HCT116 (cell line): ENCODE results near the gene PRRG4. TPM values are rescaled to one million over a fixed set of nuclear protein-coding genes. Genes with fewer than 3 reads are reported as not detected.

Experiments
- ATAC-seq: fragments of 200-7000 bp; cut with Tn5 transposase; 2 replicates; pipeline ENCODE4 v1.9.1; 2020; ENCODE audit warnings: mild to moderate bottlenecking, moderate library complexity
- BruUV-seq: library from RNA; stranded (reverse); fragments of 400-500 nt; replicated peaks from 2 replicates; lab custom pipeline; 2021; lab: Mats Ljungman, UMichigan
- CTCF ChIA-PET: fragments of 300-600 bp; sonication (Branson Sonifier 250); formaldehyde crosslinking; loops from one replicate; lab custom pipeline; 2021; ENCODE audit warnings: antibody characterized with exemption; lab: Charles Lee
- POLR2A ChIA-PET: fragments of 300-600, 350-600 bp; sonication (Branson Sonifier 250); formaldehyde crosslinking; loops from one replicate; lab custom pipeline; 2021; ENCODE audit warnings: antibody characterized with exemption; lab: Charles Lee
- RAD21 ChIA-PET, 2 experiments: fragments of 300-600 bp; sonication (Branson Sonifier 250); formaldehyde crosslinking; loops; one replicate each; lab custom pipeline; 2023; ENCODE audit warnings: low total read pairs in 2 of 2; ENCODE audit not compliant: uncharacterized antibody in 2 of 2, unreplicated experiment in 2 of 2, low non-redundant PET in 1 of 2; lab: Charles Lee
- DNase-seq: peaks from one replicate; pipeline ENCODE4 v3.0.0-alpha.2; 2010; ENCODE audit warnings: low read depth, low spot score
- H2AFZ ChIP-seq: fragments of 200-600 bp; shearing (Covaris generic), sonication (generic); 2 replicates; pipeline ENCODE4 v1.6.1; 2017; ENCODE audit warnings: low read depth, mixed run types, mixed read lengths, antibody characterized with exemption, low read length; ENCODE audit not compliant: poor library complexity, severe bottlenecking
- H3K27ac ChIP-seq: 2 replicates; pipeline ENCODE4 v1.5.1; 2012; ENCODE audit warnings: low read depth, low read length
- H3K27me3 ChIP-seq: fragments of 200-600 bp; sonication (generic); 2 replicates; pipeline ENCODE4 v1.6.1; 2016; ENCODE audit warnings: mixed run types, low read length, mixed read lengths; ENCODE audit not compliant: insufficient read depth
- H3K36me3 ChIP-seq, 2 experiments: fragments of 200-500 bp in 1 of 2; fragments of 200-600 bp in 1 of 2; sonication (Bioruptor generic) in 1 of 2; sonication (generic) in 1 of 2; 2 replicates each; pipeline versions ENCODE4 v1.5.1 to v1.6.1; 2014 to 2016; ENCODE audit warnings: low read length in 2 of 2, inconsistent platforms in 1 of 2, mixed read lengths in 1 of 2, mixed run types in 1 of 2; ENCODE audit not compliant: insufficient read depth in 2 of 2, control insufficient read depth in 1 of 2
- H3K4me1 ChIP-seq, 2 experiments: fragments of 200-600 bp in 1 of 2; sonication (generic) in 1 of 2; 2 replicates each; pipeline versions ENCODE4 v1.5.1 to v1.6.1; 2012 to 2017; ENCODE audit warnings: low read length in 2 of 2, inconsistent platforms in 1 of 2, mild to moderate bottlenecking in 1 of 2, mixed read lengths in 1 of 2, mixed run types in 1 of 2, moderate library complexity in 1 of 2; ENCODE audit not compliant: insufficient read depth in 2 of 2, control insufficient read depth in 1 of 2
- H3K4me2 ChIP-seq: fragments of 200-600 bp; sonication (generic); 2 replicates; pipeline ENCODE4 v1.6.1; 2017; ENCODE audit warnings: mixed run types, low read length, mixed read lengths
- H3K4me3 ChIP-seq, 2 experiments: fragments of 200-600 bp in 1 of 2; sonication (generic) in 1 of 2; replicated peaks in 1 of 2; 2 replicates each; pipeline ENCODE4 v1.5.1; 2011 to 2016; ENCODE audit warnings: low read length in 2 of 2, control low read depth in 1 of 2, low read depth in 1 of 2, mild to moderate bottlenecking in 1 of 2, mixed read lengths in 1 of 2, mixed run types in 1 of 2
- H3K79me2 ChIP-seq: fragments of 200-600 bp; sonication (generic); 2 replicates; pipeline ENCODE4 v1.6.1; 2017; ENCODE audit warnings: mild to moderate bottlenecking, mixed run types, low read length, moderate library complexity, mixed read lengths; ENCODE audit not compliant: insufficient read depth
- H3K9ac ChIP-seq: fragments of 200-600 bp; sonication (generic); 2 replicates; pipeline ENCODE4 v1.6.1; 2016; ENCODE audit warnings: low read length, mixed read lengths
- H3K9me2 ChIP-seq: fragments of 200-600 bp; sonication (generic), shearing (Covaris generic); 2 replicates; pipeline ENCODE4 v1.6.1; 2017; ENCODE audit warnings: mixed run types, mild to moderate bottlenecking, moderate library complexity; ENCODE audit not compliant: insufficient read depth
- H3K9me3 ChIP-seq, 2 experiments: fragments of 200-500 bp in 1 of 2; fragments of 200-600 bp in 1 of 2; sonication (Bioruptor generic) in 1 of 2; sonication (generic) in 1 of 2; 2 replicates each; pipeline ENCODE4 v1.6.1; 2014 to 2017; ENCODE audit warnings: low read length in 2 of 2, mixed read lengths in 2 of 2, inconsistent platforms in 1 of 2, low read depth in 1 of 2, mild to moderate bottlenecking in 1 of 2, mixed run types in 1 of 2, moderate library complexity in 1 of 2; ENCODE audit not compliant: control insufficient read depth in 1 of 2, insufficient read depth in 1 of 2
- H4K20me1 ChIP-seq: fragments of 200-600 bp; sonication (generic), shearing (Covaris generic); 2 replicates; pipeline ENCODE4 v1.6.1; 2017; ENCODE audit warnings: mixed run types, mild to moderate bottlenecking, moderate library complexity; ENCODE audit not compliant: insufficient read depth
- ATF3 ChIP-seq: IDR thresholded peaks from 2 replicates; pipeline ENCODE4 v1.6.1; 2012
- CEBPB ChIP-seq: IDR thresholded peaks from 2 replicates; pipeline ENCODE4 v1.6.1; 2012; ENCODE audit warnings: low read depth
- EZH2 ChIP-seq: fragments of 200-600 bp; sonication (generic); IDR thresholded peaks from 2 replicates; pipeline ENCODE4 v1.6.1; 2017; ENCODE audit warnings: antibody characterized with exemption, mixed run types
- FOSL1 ChIP-seq: IDR thresholded peaks from 2 replicates; pipeline ENCODE4 v1.6.1; 2012; ENCODE audit warnings: low read depth
- JUND ChIP-seq: IDR thresholded peaks from 2 replicates; pipeline ENCODE4 v1.6.1; 2012
- MAX ChIP-seq: IDR thresholded peaks from 2 replicates; pipeline ENCODE4 v1.6.1; 2012
- POLR2A ChIP-seq: IDR thresholded peaks from 2 replicates; pipeline ENCODE4 v1.7.0; 2011; ENCODE audit warnings: borderline replicate concordance; ENCODE audit not compliant: insufficient read depth, insufficient read length; ENCODE audit errors: extremely low read depth
- RAD21 ChIP-seq: IDR thresholded peaks from 2 replicates; pipeline ENCODE4 v1.6.1; 2012; ENCODE audit warnings: low read depth, mild to moderate bottlenecking
- SIN3A ChIP-seq: IDR thresholded peaks from 2 replicates; pipeline ENCODE4 v1.6.1; 2012; ENCODE audit warnings: low read depth
- SP1 ChIP-seq: IDR thresholded peaks from 2 replicates; pipeline ENCODE4 v1.6.1; 2012; ENCODE audit warnings: low read depth
- SRF ChIP-seq: IDR thresholded peaks from 2 replicates; pipeline ENCODE4 v1.6.1; 2012; ENCODE audit warnings: low read depth
- TCF7L2 ChIP-seq: IDR thresholded peaks from 2 replicates; pipeline ENCODE4 v1.7.0; 2011; ENCODE audit warnings: borderline replicate concordance, inconsistent platforms; ENCODE audit not compliant: insufficient read depth, insufficient read length; ENCODE audit errors: extremely low read depth
- YY1 ChIP-seq: IDR thresholded peaks from 2 replicates; pipeline ENCODE4 v1.6.1; 2011; ENCODE audit warnings: low read length, low read depth, moderate library complexity, mild to moderate bottlenecking; ENCODE audit not compliant: insufficient replicate concordance; ENCODE audit errors: extremely low read depth
- ZBTB33 ChIP-seq: IDR thresholded peaks from 2 replicates; pipeline ENCODE4 v1.6.1; 2011; ENCODE audit warnings: mild to moderate bottlenecking, low read length, moderate library complexity; ENCODE audit not compliant: insufficient replicate concordance; ENCODE audit errors: extremely low read depth
- ZFX ChIP-seq: fragments of 450-650 bp; IDR thresholded peaks from 2 replicates; pipeline ENCODE4 v1.6.1; 2017
- ZNF274 ChIP-seq: fragments of 200-500 bp; sonication (Bioruptor generic); IDR thresholded peaks from 2 replicates; pipeline ENCODE4 v1.6.1; 2014; ENCODE audit warnings: mild to moderate bottlenecking, low read depth, low read length, inconsistent platforms
- intact Hi-C: fragments of 100-400 bp; cut with micrococcal nuclease; formaldehyde crosslinking; loops from 2 replicates; pipeline ENCODE4 v1.10.0; 2022
- total RNA-seq: library from RNA; stranded (reverse); gene quantifications from one replicate; pipeline ENCODE4 v1.2.1, GENCODE V29; 2021; ENCODE audit not compliant: unreplicated experiment

The PRRG4 gene
- total RNA-seq, 1 experiment from 2014 or later, result 5.4 TPM

GRCh38 chr11:32790916-32791315 lies 38.8 kb upstream of the PRRG4 start:
- H3K4me1 ChIP-seq, result peaks cover 0 to 13% of the 10 kb centered on the region in 2 experiments; a peak in 1 of 4 replicates
- no peak overlapping the region for H3K4me3 ChIP-seq
- H3K27ac ChIP-seq, result no peak overlapping the region
- no peak for TF ChIP-seq POLR2A
- no peak for TF ChIP-seq YY1
- TF ChIP-seq JUND, result no peak
- TF ChIP-seq ZFX, result no peak
- no peak for TF ChIP-seq CEBPB
- TF ChIP-seq ZBTB33, result no peak
- TF ChIP-seq TCF7L2, result no peak
- no peak for TF ChIP-seq MAX
- TF ChIP-seq ATF3, result no peak
- TF ChIP-seq SP1, result no peak
- no peak for TF ChIP-seq SRF
- no peak for TF ChIP-seq RAD21
- TF ChIP-seq SIN3A, result no peak
- TF ChIP-seq EZH2, result no peak
- TF ChIP-seq FOSL1, result no peak
- no peak for TF ChIP-seq ZNF274
- H3K9me2 ChIP-seq, result no peaks in the 10 kb centered on the region; the same call in 1 of the 2 replicates
- H2AFZ ChIP-seq, result no peak overlapping the region
- no peak for ATAC-seq
- H3K27me3 ChIP-seq, result no peaks in the 10 kb centered on the region
- no peaks in the 10 kb centered on the region for H3K79me2 ChIP-seq
- DNase-seq, result no peak
- ChIA-PET CTCF (interaction anchor here (1.0 kb wide), 1 partner anchor 42 kb away, joined by 3 read pairs; no protein-coding TSS in a partner anchor), POLR2A (no interaction called here), RAD21 (no interaction called here)
- H4K20me1 ChIP-seq, result no peaks in the 10 kb centered on the region
- intact Hi-C loops, result loop anchor here (5.0 kb wide), 1 partner anchor 404 kb away; no protein-coding TSS in a partner anchor
- H3K4me2 ChIP-seq, result no peak overlapping the region
- BruUV-seq, result no TSS peak
- no peak overlapping the region for H3K9ac ChIP-seq
- H3K36me3 ChIP-seq, result no peaks in the 10 kb centered on the region
- no peaks in the 10 kb centered on the region for H3K9me3 ChIP-seq
